ENCODE results near the gene PROKR2.

The PROKR2 gene

DNA sequence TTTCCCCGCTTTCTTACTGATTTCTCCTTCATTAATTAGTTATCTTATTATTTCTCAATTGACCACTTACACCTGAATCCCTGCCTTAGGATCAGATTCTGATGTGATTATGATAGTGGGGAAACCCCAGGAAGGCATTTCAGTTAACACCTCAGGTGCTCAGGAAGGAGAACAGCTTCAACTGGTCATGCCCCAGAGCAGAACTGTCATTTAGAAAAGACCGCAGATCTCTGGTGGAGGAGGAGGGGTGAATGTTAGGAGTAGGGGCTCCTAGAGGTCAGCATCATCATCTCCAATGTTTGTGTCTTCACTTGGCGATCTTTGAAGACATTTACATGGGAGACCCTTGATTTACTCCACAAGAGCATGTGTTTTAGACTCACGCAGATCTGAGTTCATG lies 44.5 kb downstream of the PROKR2 start:
- Histone ChIP-seq H3K9ac (ENCODE audit: low read depth, low read length) (no peak overlapping the region), H3K4me1 (ENCODE audit: control insufficient read depth, insufficient read depth, low read length) (peaks cover 7% of the 10 kb centered on the region), H3K4me3 (ENCODE audit: low read depth, low read length) (no peak overlapping the region), H3K9me3 (ENCODE audit: control insufficient read depth, insufficient read depth, low read length) (no peaks in the 10 kb centered on the region), H3K36me3 (ENCODE audit: control insufficient read depth, insufficient read depth, low read length) (no peaks in the 10 kb centered on the region), H3K27me3 (ENCODE audit: control insufficient read depth, insufficient read depth, low read length) (no peaks in the 10 kb centered on the region)

DNA sequence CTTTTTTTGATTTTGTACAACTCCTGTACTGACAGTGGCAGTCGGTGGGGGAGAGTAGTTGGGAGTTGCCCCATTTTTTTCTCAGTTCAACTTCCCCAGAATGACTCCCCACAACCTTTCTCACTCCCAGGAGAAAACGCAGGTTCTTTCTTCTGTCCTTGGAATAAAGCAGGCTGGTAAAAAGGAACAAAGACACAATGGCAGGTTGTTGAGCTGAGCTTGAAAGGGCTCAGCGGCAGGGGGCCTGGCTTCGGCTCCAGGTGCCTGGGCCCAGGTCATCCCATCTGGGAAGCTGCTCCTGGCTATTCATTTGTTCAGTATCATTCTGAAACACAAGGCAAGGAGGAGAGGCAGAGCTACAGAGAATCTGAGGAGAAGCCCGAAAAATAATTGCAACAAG lies 46.2 kb downstream of the PROKR2 start:
- Histone ChIP-seq H3K36me3 (ENCODE audit: control insufficient read depth, insufficient read depth, low read length) (no peaks in the 10 kb centered on the region), H3K9ac (ENCODE audit: low read depth, low read length) (no peak overlapping the region), H3K4me3 (ENCODE audit: low read depth, low read length) (no peak overlapping the region), H3K27me3 (ENCODE audit: control insufficient read depth, insufficient read depth, low read length) (no peaks in the 10 kb centered on the region), H3K9me3 (ENCODE audit: control insufficient read depth, insufficient read depth, low read length) (no peaks in the 10 kb centered on the region), H3K4me1 (ENCODE audit: control insufficient read depth, insufficient read depth, low read length) (peaks cover 15% of the 10 kb centered on the region)

DNA sequence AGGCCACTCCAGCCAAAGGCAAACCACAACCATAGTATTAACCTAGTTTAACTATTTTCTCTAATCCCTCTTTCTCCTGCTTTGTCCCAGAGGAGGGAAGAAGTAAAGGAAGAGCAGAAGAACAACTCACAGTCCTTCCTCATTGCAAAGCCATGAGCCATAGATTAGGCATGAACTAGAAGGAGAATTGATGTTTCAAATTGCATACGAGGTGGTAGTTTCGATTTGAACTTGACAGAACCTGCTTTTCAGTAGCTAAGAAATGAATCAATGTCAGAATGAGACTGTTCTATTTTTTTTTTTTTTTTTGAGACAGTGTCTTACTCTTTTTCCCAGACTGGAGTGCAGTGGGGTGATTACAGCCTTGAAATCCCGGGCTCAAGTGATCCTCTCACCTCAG lies 48.3 kb downstream of the PROKR2 start:
- no peaks in the 10 kb centered on the region for H3K36me3 ChIP-seq (ENCODE audit: control insufficient read depth, insufficient read depth, low read length)
- peaks cover 32% of the 10 kb centered on the region for H3K4me1 ChIP-seq (ENCODE audit: control insufficient read depth, insufficient read depth, low read length)
- no peaks in the 10 kb centered on the region for H3K9me3 ChIP-seq (ENCODE audit: control insufficient read depth, insufficient read depth, low read length)
- no peak overlapping the region for H3K9ac ChIP-seq (ENCODE audit: low read depth, low read length)
- H3K4me3 ChIP-seq (ENCODE audit: low read depth, low read length): no peak overlapping the region
- H3K27me3 ChIP-seq (ENCODE audit: control insufficient read depth, insufficient read depth, low read length): no peaks in the 10 kb centered on the region

DNA sequence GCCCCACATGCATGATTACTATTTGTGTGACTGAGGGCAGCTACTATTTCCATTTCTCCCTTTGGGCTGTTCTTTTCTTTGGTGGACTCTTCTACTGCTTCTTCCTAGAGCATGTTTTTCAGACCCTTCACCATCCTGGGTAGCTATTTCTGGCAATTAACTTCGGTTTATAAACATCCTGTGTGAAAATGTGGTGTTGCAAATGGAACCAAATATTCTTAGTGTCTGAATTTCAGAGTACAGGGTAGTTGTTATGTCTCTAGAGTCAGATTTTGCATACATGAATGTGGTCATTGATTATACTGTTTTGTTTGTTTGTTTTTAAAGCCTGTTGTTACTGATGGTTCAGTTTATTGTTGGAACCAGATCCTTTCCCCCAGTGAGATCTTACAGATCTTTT lies 49.7 kb downstream of the PROKR2 start:
- no peaks in the 10 kb centered on the region for H3K9me3 ChIP-seq (ENCODE audit: control insufficient read depth, insufficient read depth, low read length)
- no peaks in the 10 kb centered on the region for H3K27me3 ChIP-seq (ENCODE audit: control insufficient read depth, insufficient read depth, low read length)
- no peak overlapping the region for H3K9ac ChIP-seq (ENCODE audit: low read depth, low read length)
- peaks cover 32% of the 10 kb centered on the region for H3K4me1 ChIP-seq (ENCODE audit: control insufficient read depth, insufficient read depth, low read length)
- no peaks in the 10 kb centered on the region for H3K36me3 ChIP-seq (ENCODE audit: control insufficient read depth, insufficient read depth, low read length)
- H3K4me3 ChIP-seq (ENCODE audit: low read depth, low read length): no peak overlapping the region

All from iPS-15b (cell line).